ENCODE measurements around the gene MRPL43. TPM values are rescaled to one million over a fixed set of nuclear protein-coding genes. Genes with fewer than 3 reads are reported as not detected.

Gene MRPL43
- total and polyA plus RNA-seq, 12 donors, result 58.4 to 214 (median 129) TPM

DNA sequence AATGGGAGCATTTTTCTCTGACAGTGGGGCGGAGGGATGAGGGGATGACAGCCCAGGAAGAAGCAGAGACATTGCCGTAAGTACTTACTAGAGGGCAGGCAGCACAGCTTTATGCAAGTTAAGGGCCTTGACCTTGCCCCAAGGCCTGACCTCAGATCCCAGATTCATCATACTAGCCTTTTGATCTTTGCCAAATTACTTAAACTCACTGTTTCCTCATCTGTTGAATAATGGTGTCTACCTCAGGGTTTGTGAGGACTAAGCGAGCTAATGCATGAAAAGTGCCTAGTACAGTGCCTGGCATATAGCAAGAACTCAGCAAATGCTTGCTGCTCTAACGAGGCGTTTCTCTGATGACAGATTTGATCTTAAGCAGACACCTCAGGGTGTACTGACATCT is 21.5 kb downstream of the MRPL43 start:
- Histone ChIP-seq H3K9me3 (replicated peaks in 1 of 3) (no peaks in the 10 kb centered on the region), H3K36me3 (replicated peaks in 1 of 2) (peaks cover 0 to 29% of the 10 kb centered on the region in 2 donors), H3K27me3 (no peaks in the 10 kb centered on the region), H3K4me1 (replicated peaks in 1 of 2) (peaks cover 7 to 23% of the 10 kb centered on the region in 2 donors), H3K4me3 (no peak overlapping the region), H3K27ac (peak overlapping the region in 1 of 5 donors; percentile 45)
- TF ChIP-seq, protein P1, sequence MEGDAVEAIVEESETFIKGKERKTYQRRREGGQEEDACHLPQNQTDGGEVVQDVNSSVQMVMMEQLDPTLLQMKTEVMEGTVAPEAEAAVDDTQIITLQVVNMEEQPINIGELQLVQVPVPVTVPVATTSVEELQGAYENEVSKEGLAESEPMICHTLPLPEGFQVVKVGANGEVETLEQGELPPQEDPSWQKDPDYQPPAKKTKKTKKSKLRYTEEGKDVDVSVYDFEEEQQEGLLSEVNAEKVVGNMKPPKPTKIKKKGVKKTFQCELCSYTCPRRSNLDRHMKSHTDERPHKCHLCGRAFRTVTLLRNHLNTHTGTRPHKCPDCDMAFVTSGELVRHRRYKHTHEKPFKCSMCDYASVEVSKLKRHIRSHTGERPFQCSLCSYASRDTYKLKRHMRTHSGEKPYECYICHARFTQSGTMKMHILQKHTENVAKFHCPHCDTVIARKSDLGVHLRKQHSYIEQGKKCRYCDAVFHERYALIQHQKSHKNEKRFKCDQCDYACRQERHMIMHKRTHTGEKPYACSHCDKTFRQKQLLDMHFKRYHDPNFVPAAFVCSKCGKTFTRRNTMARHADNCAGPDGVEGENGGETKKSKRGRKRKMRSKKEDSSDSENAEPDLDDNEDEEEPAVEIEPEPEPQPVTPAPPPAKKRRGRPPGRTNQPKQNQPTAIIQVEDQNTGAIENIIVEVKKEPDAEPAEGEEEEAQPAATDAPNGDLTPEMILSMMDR (IDR thresholded peaks at IDR 0.05), result no peak
- no peak for TF ChIP-seq POLR2A (IDR thresholded peaks at IDR 0.05)
- 51 to 56% (median 54%) methylated on average over 5 of the region's 5 CpGs for WGBS, 4 donors
- peak in 2 of 7 donors; percentile 33 to 46 for DNase-seq
- intact Hi-C loops (cut with DNase I), result no loop called here

DNA sequence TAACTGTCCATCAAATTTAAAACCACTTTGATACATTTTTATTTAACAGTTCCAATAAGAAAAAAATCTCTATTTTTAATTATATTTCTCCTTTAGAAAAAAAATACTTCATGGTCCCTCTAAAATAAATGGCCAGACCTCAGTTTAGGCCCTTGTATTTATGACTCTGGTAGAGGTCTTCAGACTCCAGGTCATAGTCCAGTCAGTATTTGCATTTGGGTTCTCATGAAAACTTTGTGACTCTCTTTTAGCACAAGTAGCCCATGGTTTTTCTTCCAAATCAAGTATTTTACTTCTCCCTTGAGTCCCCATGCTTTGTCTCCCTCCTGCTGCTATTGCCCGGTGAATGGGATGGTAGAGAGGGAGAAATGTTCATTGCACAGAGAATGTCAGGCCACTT is 23.5 kb downstream of the MRPL43 start:
- H3K4me3 ChIP-seq, result no peak overlapping the region
- H3K9me3 ChIP-seq (replicated peaks in 1 of 3), result no peaks in the 10 kb centered on the region
- 87 to 100% (median 100%) methylated on average over 1 of the region's 1 CpG for WGBS, 4 donors
- DNase-seq, result no peak
- peaks cover 0 to 12% of the 10 kb centered on the region in 2 donors for H3K4me1 ChIP-seq (replicated peaks in 1 of 2)
- no peak for TF ChIP-seq POLR2A (IDR thresholded peaks at IDR 0.05)
- TF ChIP-seq, protein P1 (IDR thresholded peaks at IDR 0.05), result no peak
- H3K36me3 ChIP-seq (replicated peaks in 1 of 2), result peaks cover 0 to 35% of the 10 kb centered on the region in 2 donors
- H3K27ac ChIP-seq, result no peak overlapping the region
- intact Hi-C loops (cut with DNase I), result no loop called here
- H3K27me3 ChIP-seq, result no peaks in the 10 kb centered on the region

DNA sequence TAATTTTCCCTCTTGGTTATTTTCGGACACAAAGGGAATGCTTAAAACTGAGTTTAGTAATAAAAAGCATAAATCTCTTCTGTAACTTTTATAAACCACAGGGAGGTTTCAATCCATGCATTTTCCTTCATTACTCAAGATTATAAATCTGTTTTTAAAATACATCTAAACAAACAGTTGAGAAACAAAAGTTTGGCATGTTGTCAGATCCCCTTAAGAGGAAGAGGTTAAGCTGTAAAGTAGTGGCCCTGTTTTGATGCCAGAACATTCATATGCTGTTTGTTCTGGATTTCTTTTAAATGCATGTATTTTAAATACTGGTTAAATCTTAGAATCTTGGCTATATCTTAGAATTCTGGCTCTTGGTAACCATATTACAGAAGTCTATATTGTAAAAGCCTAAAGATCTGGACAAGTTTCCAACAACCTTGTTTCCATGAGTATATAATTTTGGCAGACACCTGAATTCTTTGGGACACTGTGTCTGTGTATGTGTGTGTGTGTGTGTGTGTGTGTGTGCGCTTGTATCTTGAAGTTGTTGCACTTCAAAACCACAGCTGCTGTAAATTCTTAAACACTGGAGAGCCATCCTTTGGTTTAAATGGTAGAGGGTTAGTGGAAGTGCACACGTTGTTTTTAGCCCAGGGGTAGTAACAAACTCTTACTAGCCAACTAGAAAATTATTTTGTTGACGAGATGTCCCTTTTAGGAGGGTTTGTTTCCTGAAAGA is 24.8 kb downstream of the MRPL43 start:
- Histone ChIP-seq H3K4me3 (no peak overlapping the region), H3K27me3 (no peaks in the 10 kb centered on the region), H3K36me3 (replicated peaks in 1 of 2) (peaks cover 0 to 46% of the 10 kb centered on the region in 2 donors), H3K27ac (no peak overlapping the region), H3K4me1 (replicated peaks in 1 of 2) (peaks cover 0 to 7% of the 10 kb centered on the region in 2 donors), H3K9me3 (replicated peaks in 1 of 3) (no peaks in the 10 kb centered on the region)
- WGBS, 4 donors, result 82 to 92% (median 87%) methylated on average over 4 of the region's 4 CpGs
- DNase-seq, result no peak
- intact Hi-C loops (cut with DNase I), result no loop called here
- TF ChIP-seq, protein P1 (IDR thresholded peaks at IDR 0.05), result no peak
- TF ChIP-seq POLR2A (IDR thresholded peaks at IDR 0.05), result no peak

DNA sequence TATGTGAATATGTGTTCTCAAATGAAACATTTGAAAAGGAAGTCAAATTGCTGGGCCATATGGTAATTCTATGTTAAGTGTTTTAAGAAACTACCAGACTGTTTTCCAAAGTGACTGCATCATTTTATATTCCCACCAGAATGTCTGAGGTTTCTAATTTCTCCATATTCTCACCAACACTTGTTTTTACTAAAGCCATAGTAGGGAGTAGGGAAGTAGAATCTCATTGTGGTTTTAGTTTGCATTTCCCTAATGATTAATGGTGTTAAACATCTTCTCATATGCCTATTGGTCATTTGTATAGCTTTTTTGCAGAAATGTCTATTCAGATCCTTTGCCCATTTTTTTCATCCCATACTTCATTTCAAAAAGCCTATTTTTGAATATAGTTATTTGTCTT is 27.0 kb downstream of the MRPL43 start:
- Histone ChIP-seq H3K27me3 (no peaks in the 10 kb centered on the region), H3K4me1 (replicated peaks in 1 of 2) (no peaks in the 10 kb centered on the region), H3K4me3 (no peak overlapping the region), H3K36me3 (replicated peaks in 1 of 2) (peaks cover 0 to 54% of the 10 kb centered on the region in 2 donors), H3K9me3 (replicated peaks in 1 of 3) (no peaks in the 10 kb centered on the region), H3K27ac (no peak overlapping the region)
- no peak for DNase-seq
- intact Hi-C loops (cut with DNase I), result no loop called here
- TF ChIP-seq, protein P1 (IDR thresholded peaks at IDR 0.05), result no peak
- no peak for TF ChIP-seq POLR2A (IDR thresholded peaks at IDR 0.05)

Measured in adrenal gland (tissue), 12 donors.